Mesendoderm (in vitro differentiated cells): ENCODE data around the gene ATXN7L1.

ENCODE experiments used
- DNase-seq: peaks from one replicate; pipeline ENCODE4 v3.0.0; 2013
- H2AK5ac ChIP-seq: 2 replicates; pipeline ENCODE4 v1.6.1; 2013; ENCODE audit warnings: low read length, inconsistent platforms
- H2BK120ac ChIP-seq: 2 replicates; pipeline ENCODE4 v1.6.1; 2013; ENCODE audit warnings: low read depth, mild to moderate bottlenecking, low read length, moderate library complexity, mixed read lengths
- H2BK15ac ChIP-seq: replicated peaks from 2 replicates; pipeline ENCODE4 v1.6.1; 2013; ENCODE audit warnings: low read depth, mild to moderate bottlenecking, moderate library complexity
- H2BK5ac ChIP-seq: 2 replicates; pipeline ENCODE4 v1.6.1; 2013; ENCODE audit warnings: low read length, inconsistent platforms
- H3K18ac ChIP-seq: 2 replicates; pipeline ENCODE4 v1.6.1; 2013; ENCODE audit warnings: mild to moderate bottlenecking, low read length, mixed read lengths
- H3K23ac ChIP-seq: one replicate; pipeline ENCODE4 v1.6.1; 2013; ENCODE audit warnings: low read length
- H3K27ac ChIP-seq: 2 replicates; pipeline ENCODE4 v1.5.1; 2013; ENCODE audit warnings: low read depth, mild to moderate bottlenecking, inconsistent platforms, low read length, moderate library complexity
- H3K27me3 ChIP-seq: 2 replicates; pipeline ENCODE4 v1.6.1; 2013; ENCODE audit warnings: low read length, control low read depth, mild to moderate bottlenecking, inconsistent platforms; ENCODE audit not compliant: insufficient read depth, poor library complexity
- H3K36me3 ChIP-seq: 2 replicates; pipeline ENCODE4 v1.6.1; 2013; ENCODE audit warnings: low read length, inconsistent platforms; ENCODE audit not compliant: control insufficient read depth, insufficient read depth
- H3K4ac ChIP-seq: one replicate; pipeline ENCODE4 v1.6.1; 2013; ENCODE audit warnings: low read depth, mild to moderate bottlenecking, low read length, moderate library complexity
- H3K4me1 ChIP-seq: 2 replicates; pipeline ENCODE4 v1.6.1; 2013; ENCODE audit warnings: low read depth, low read length, inconsistent platforms; ENCODE audit not compliant: control insufficient read depth
- H3K4me2 ChIP-seq: 2 replicates; pipeline ENCODE4 v1.6.1; 2013; ENCODE audit warnings: low read length
- H3K4me3 ChIP-seq: 2 replicates; pipeline ENCODE4 v1.5.1; 2013; ENCODE audit warnings: mild to moderate bottlenecking, low read length
- H3K56ac ChIP-seq: one replicate; pipeline ENCODE4 v1.6.1; 2013; ENCODE audit warnings: low read length
- H3K79me1 ChIP-seq: 2 replicates; pipeline ENCODE4 v1.6.1; 2013; ENCODE audit warnings: low read length, inconsistent platforms
- H3K79me2 ChIP-seq: 2 replicates; pipeline ENCODE4 v1.6.1; 2013; ENCODE audit warnings: mild to moderate bottlenecking, low read length; ENCODE audit not compliant: control insufficient read depth, insufficient read depth
- H3K9ac ChIP-seq: 2 replicates; pipeline ENCODE4 v1.6.1; 2013; ENCODE audit warnings: low read length, inconsistent platforms
- H4K5ac ChIP-seq: one replicate; pipeline ENCODE4 v1.6.1; 2013; ENCODE audit warnings: low read length
- H4K8ac ChIP-seq: one replicate; pipeline ENCODE4 v1.6.1; 2013; ENCODE audit warnings: low read depth, mild to moderate bottlenecking, control low read depth, low read length, moderate library complexity
- WGBS: extraction: QIAGEN DNeasy Blood & Tissue Kit; methylation state at CpG from one replicate; pipeline ENCODE4 v1.1.7; 2013; ENCODE audit warnings: low lambda C conversion rate, missing lambda C conversion rate; ENCODE audit not compliant: insufficient coverage; ENCODE audit errors: extremely low coverage; 5-methylcytosine and 5-hydroxymethylcytosine counted together

Gene ATXN7L1

GRCh38 chr7:105621617-105622016 lies 254.8 kb downstream of the ATXN7L1 start:
- Histone ChIP-seq H3K36me3 (no peaks in the 10 kb centered on the region), H2BK120ac (no peak overlapping the region), H4K8ac (no peak overlapping the region), H3K27me3 (no peaks in the 10 kb centered on the region), H3K4ac (no peak overlapping the region), H3K27ac (no peak overlapping the region), H2AK5ac (no peak overlapping the region), H3K4me2 (no peak overlapping the region), H2BK5ac (no peak overlapping the region), H3K56ac (no peak overlapping the region), H3K79me2 (no peaks in the 10 kb centered on the region), H3K79me1 (peaks cover 2% of the 10 kb centered on the region), H3K4me3 (no peak overlapping the region), H3K9ac (no peak overlapping the region), H4K5ac (no peak overlapping the region), H2BK15ac (no peak overlapping the region), H3K23ac (no peak overlapping the region), H3K18ac (no peak overlapping the region), H3K4me1 (no peaks in the 10 kb centered on the region)
- no CpG with 5 or more reads among the region's 3 CpGs for WGBS
- no peak for DNase-seq

GRCh38 chr7:105621176-105621575 lies 255.2 kb downstream of the ATXN7L1 start:
- WGBS, result no CpG with 5 or more reads among the region's 2 CpGs
- Histone ChIP-seq H3K79me1 (peaks cover 2% of the 10 kb centered on the region), H4K5ac (no peak overlapping the region), H3K36me3 (no peaks in the 10 kb centered on the region), H3K4ac (no peak overlapping the region), H3K79me2 (no peaks in the 10 kb centered on the region), H2AK5ac (no peak overlapping the region), H2BK15ac (no peak overlapping the region), H3K4me2 (no peak overlapping the region), H2BK120ac (no peak overlapping the region), H3K56ac (no peak overlapping the region), H3K23ac (no peak overlapping the region), H3K27me3 (no peaks in the 10 kb centered on the region), H3K4me1 (no peaks in the 10 kb centered on the region), H3K9ac (no peak overlapping the region), H2BK5ac (no peak overlapping the region), H3K4me3 (no peak overlapping the region), H3K18ac (no peak overlapping the region), H4K8ac (no peak overlapping the region), H3K27ac (no peak overlapping the region)
- DNase-seq, result no peak

GRCh38 chr7:105619590-105619989 lies 256.8 kb downstream of the ATXN7L1 start:
- H2BK120ac ChIP-seq, result no peak overlapping the region
- H2AK5ac ChIP-seq, result no peak overlapping the region
- H3K4ac ChIP-seq, result no peak overlapping the region
- H3K79me2 ChIP-seq, result no peaks in the 10 kb centered on the region
- H3K23ac ChIP-seq, result no peak overlapping the region
- H3K56ac ChIP-seq, result no peak overlapping the region
- H3K18ac ChIP-seq, result no peak overlapping the region
- no CpG with 5 or more reads among the region's 4 CpGs for WGBS
- no peaks in the 10 kb centered on the region for H3K27me3 ChIP-seq
- no peak overlapping the region for H3K9ac ChIP-seq
- H2BK15ac ChIP-seq, result no peak overlapping the region
- peaks cover 2% of the 10 kb centered on the region for H3K79me1 ChIP-seq
- H3K4me3 ChIP-seq, result no peak overlapping the region
- no peak overlapping the region for H4K8ac ChIP-seq
- H3K36me3 ChIP-seq, result no peaks in the 10 kb centered on the region
- no peak overlapping the region for H4K5ac ChIP-seq
- H2BK5ac ChIP-seq, result no peak overlapping the region
- H3K4me2 ChIP-seq, result no peak overlapping the region
- H3K27ac ChIP-seq, result no peak overlapping the region
- no peak for DNase-seq
- no peaks in the 10 kb centered on the region for H3K4me1 ChIP-seq

- H3K4me3 ChIP-seq, result no peak overlapping the region
- no peaks in the 10 kb centered on the region for H3K27me3 ChIP-seq
- H2BK5ac ChIP-seq, result no peak overlapping the region
- H2BK15ac ChIP-seq, result no peak overlapping the region
- H3K23ac ChIP-seq, result no peak overlapping the region
- H4K5ac ChIP-seq, result no peak overlapping the region
- no peak overlapping the region for H3K4me2 ChIP-seq
- H3K79me2 ChIP-seq, result no peaks in the 10 kb centered on the region
- H2AK5ac ChIP-seq, result no peak overlapping the region
- H3K18ac ChIP-seq, result no peak overlapping the region
- WGBS, result no CpG with 5 or more reads among the region's 5 CpGs
- no peak overlapping the region for H4K8ac ChIP-seq
- no peak overlapping the region for H3K9ac ChIP-seq
- H3K36me3 ChIP-seq, result peaks cover 6% of the 10 kb centered on the region
- no peaks in the 10 kb centered on the region for H3K4me1 ChIP-seq
- H3K56ac ChIP-seq, result no peak overlapping the region
- DNase-seq, result no peak
- H3K79me1 ChIP-seq, result peaks cover 2% of the 10 kb centered on the region
- H3K27ac ChIP-seq, result no peak overlapping the region
- no peak overlapping the region for H3K4ac ChIP-seq
- no peak overlapping the region for H2BK120ac ChIP-seq
These were observed 258.4 kb downstream of the ATXN7L1 start for GRCh38 chr7:105618016-105618296.

- Histone ChIP-seq H3K79me2 (no peaks in the 10 kb centered on the region), H3K27ac (no peak overlapping the region), H3K4me1 (no peaks in the 10 kb centered on the region), H3K36me3 (peaks cover 6% of the 10 kb centered on the region), H3K4ac (no peak overlapping the region), H3K79me1 (no peaks in the 10 kb centered on the region), H3K56ac (no peak overlapping the region), H3K4me3 (no peak overlapping the region), H3K18ac (no peak overlapping the region), H3K9ac (no peak overlapping the region), H4K5ac (no peak overlapping the region), H2BK5ac (no peak overlapping the region), H2BK15ac (no peak overlapping the region), H3K23ac (no peak overlapping the region), H3K27me3 (no peaks in the 10 kb centered on the region), H2BK120ac (no peak overlapping the region), H4K8ac (no peak overlapping the region), H3K4me2 (no peak overlapping the region), H2AK5ac (no peak overlapping the region)
- no peak for DNase-seq
- no CpG with 5 or more reads among the region's 14 CpGs for WGBS
These were observed 259.0 kb downstream of the ATXN7L1 start for GRCh38 chr7:105617280-105618015.

- Histone ChIP-seq H3K79me1 (no peaks in the 10 kb centered on the region), H2BK5ac (no peak overlapping the region), H3K79me2 (no peaks in the 10 kb centered on the region), H3K9ac (no peak overlapping the region), H3K36me3 (peaks cover 6% of the 10 kb centered on the region), H3K56ac (no peak overlapping the region), H3K27me3 (no peaks in the 10 kb centered on the region), H2BK120ac (no peak overlapping the region), H2AK5ac (no peak overlapping the region), H3K4me1 (no peaks in the 10 kb centered on the region), H3K23ac (no peak overlapping the region), H3K4ac (no peak overlapping the region), H3K18ac (no peak overlapping the region), H3K4me3 (no peak overlapping the region), H3K27ac (no peak overlapping the region), H2BK15ac (no peak overlapping the region), H4K8ac (no peak overlapping the region), H3K4me2 (no peak overlapping the region), H4K5ac (no peak overlapping the region)
- no peak for DNase-seq
- WGBS, result no CpG with 5 or more reads among the region's 20 CpGs
These were observed 262.0 kb downstream of the ATXN7L1 start for GRCh38 chr7:105614341-105614840.
